ENCODE measurements around the gene FBLN2. TPM values are rescaled to one million over a fixed set of nuclear protein-coding genes. Genes with fewer than 3 reads are reported as not detected.

Gene FBLN2
- total and polyA plus RNA-seq, 2 of the 4 experiments (the other 2 are of a cell fraction), result 11.8 to 60.8 TPM

DNA sequence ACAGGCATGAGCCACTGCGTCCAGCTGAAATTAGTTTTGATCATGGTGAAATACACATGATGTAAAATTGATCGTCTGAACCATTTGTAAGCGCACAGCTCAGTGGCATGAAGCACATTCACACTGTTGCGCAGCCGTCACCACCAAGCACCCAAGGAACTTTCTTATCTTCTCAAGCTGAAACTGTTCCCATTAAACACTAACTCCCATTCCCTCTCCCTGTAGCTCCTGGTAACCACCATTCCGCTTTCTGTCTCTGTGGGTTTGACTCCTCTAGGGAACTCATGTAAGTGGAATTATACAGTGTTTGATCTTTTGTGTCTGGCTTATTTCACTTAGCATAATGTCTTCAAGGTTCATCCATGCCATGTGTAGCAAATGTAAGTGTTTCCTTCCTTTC lies 62.3 kb downstream of the FBLN2 start:
- intact Hi-C loops (cut with micrococcal nuclease), result no loop called here
- CTCF ChIA-PET, result no interaction called here
- no peak for ATAC-seq (ENCODE audit: low read depth)

More for the DNA sequence above, 62.3 kb downstream of the FBLN2 start:
- Histone ChIP-seq H3K56ac (ENCODE audit: extremely low read depth, insufficient read depth, low read length) (no peak overlapping the region), H2BK120ac (ENCODE audit: low read depth, low read length) (no peak overlapping the region), H3K27me3 (ENCODE audit: control insufficient read depth, insufficient read depth, low read length) (no peaks in the 10 kb centered on the region), H4K20me1 (ENCODE audit: insufficient read depth, low read length) (no peaks in the 10 kb centered on the region), H2AK5ac (ENCODE audit: low read depth, low read length) (no peak overlapping the region), H3K14ac (replicated peaks; ENCODE audit: low read depth, low read length) (no peak overlapping the region), H2BK20ac (ENCODE audit: low read depth, low read length) (no peak overlapping the region), H4K5ac (ENCODE audit: low read depth, low read length) (no peak overlapping the region), H3K9me1 (ENCODE audit: insufficient read depth, low read length) (peaks cover 3% of the 10 kb centered on the region; the same call in 1 of the 2 replicates), H3K23ac (ENCODE audit: low read depth, low read length) (no peak overlapping the region), H3K9ac (ENCODE audit: low read depth, low read length) (no peak overlapping the region), H3K4me3 (ENCODE audit: insufficient read depth, low read depth, low read length) (no peak overlapping the region), H3K18ac (ENCODE audit: low read depth, low read length) (no peak overlapping the region), H3K36me3 (ENCODE audit: control insufficient read depth, insufficient read depth, low read length) (no peaks in the 10 kb centered on the region), H2BK15ac (ENCODE audit: low read depth, low read length) (no peak overlapping the region), H3K4me1 (ENCODE audit: control insufficient read depth, insufficient read depth, low read length) (peaks cover 1% of the 10 kb centered on the region; the same call in 1 of the 2 replicates), H2AFZ (replicated peaks; ENCODE audit: low read length, poor library complexity) (no peak overlapping the region), H3K27ac (ENCODE audit: insufficient read depth, low read length) (no peak overlapping the region), H3K4me2 (ENCODE audit: low read depth, low read length) (no peak overlapping the region), H2BK5ac (ENCODE audit: low read depth, low read length, poor library complexity, severe bottlenecking) (no peak overlapping the region), H3K4ac (ENCODE audit: low read depth, low read length) (no peak overlapping the region), H2AK9ac (replicated peaks; ENCODE audit: low read depth, low read length, poor library complexity) (no peak overlapping the region), H4K91ac (ENCODE audit: insufficient read depth, low read depth, low read length) (no peak overlapping the region), H3K9me3 (ENCODE audit: control insufficient read depth, insufficient read depth, low read length) (no peaks in the 10 kb centered on the region), H4K8ac (ENCODE audit: low read depth in 2 of 2, low read length in 2 of 2) (no peak overlapping the region), H3K79me1 (ENCODE audit: low read depth in 1 of 2, low read length in 2 of 2) (no peaks in the 10 kb centered on the region)
- POLR2A ChIA-PET (ENCODE audit: unreplicated experiment), result no interaction called here
- in situ Hi-C loops (cut with MboI; ENCODE audit: low sequenced_read_pairs) (no loop called here), dilution Hi-C loops (cut with HindIII; ENCODE audit: low sequenced_read_pairs, unreplicated experiment) (no loop called here)
- DNase-seq, result no peak
- no CpG with 5 or more reads among the region's 6 CpGs for WGBS, 2 experiments (ENCODE audit: extremely low coverage in 2 of 2, insufficient read length in 1 of 2)
- no peak for TF ChIP-seq MAFK (IDR thresholded peaks at IDR 0.05; ENCODE audit: low read depth, low read length)
- no peak for TF ChIP-seq RAD21 (IDR thresholded peaks at IDR 0.05; ENCODE audit: low read length)
- TF ChIP-seq, protein P1, sequence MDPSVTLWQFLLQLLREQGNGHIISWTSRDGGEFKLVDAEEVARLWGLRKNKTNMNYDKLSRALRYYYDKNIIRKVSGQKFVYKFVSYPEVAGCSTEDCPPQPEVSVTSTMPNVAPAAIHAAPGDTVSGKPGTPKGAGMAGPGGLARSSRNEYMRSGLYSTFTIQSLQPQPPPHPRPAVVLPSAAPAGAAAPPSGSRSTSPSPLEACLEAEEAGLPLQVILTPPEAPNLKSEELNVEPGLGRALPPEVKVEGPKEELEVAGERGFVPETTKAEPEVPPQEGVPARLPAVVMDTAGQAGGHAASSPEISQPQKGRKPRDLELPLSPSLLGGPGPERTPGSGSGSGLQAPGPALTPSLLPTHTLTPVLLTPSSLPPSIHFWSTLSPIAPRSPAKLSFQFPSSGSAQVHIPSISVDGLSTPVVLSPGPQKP (IDR thresholded peaks at IDR 0.05; ENCODE audit: borderline replicate concordance, low read depth, low read length), result no peak
- TF ChIP-seq, protein P2, sequence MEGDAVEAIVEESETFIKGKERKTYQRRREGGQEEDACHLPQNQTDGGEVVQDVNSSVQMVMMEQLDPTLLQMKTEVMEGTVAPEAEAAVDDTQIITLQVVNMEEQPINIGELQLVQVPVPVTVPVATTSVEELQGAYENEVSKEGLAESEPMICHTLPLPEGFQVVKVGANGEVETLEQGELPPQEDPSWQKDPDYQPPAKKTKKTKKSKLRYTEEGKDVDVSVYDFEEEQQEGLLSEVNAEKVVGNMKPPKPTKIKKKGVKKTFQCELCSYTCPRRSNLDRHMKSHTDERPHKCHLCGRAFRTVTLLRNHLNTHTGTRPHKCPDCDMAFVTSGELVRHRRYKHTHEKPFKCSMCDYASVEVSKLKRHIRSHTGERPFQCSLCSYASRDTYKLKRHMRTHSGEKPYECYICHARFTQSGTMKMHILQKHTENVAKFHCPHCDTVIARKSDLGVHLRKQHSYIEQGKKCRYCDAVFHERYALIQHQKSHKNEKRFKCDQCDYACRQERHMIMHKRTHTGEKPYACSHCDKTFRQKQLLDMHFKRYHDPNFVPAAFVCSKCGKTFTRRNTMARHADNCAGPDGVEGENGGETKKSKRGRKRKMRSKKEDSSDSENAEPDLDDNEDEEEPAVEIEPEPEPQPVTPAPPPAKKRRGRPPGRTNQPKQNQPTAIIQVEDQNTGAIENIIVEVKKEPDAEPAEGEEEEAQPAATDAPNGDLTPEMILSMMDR (conservative IDR thresholded peaks at IDR 0.05; ENCODE audit: low read depth, low read length), result no peak
- TF ChIP-seq, protein P3, sequence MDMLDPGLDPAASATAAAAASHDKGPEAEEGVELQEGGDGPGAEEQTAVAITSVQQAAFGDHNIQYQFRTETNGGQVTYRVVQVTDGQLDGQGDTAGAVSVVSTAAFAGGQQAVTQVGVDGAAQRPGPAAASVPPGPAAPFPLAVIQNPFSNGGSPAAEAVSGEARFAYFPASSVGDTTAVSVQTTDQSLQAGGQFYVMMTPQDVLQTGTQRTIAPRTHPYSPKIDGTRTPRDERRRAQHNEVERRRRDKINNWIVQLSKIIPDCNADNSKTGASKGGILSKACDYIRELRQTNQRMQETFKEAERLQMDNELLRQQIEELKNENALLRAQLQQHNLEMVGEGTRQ (IDR thresholded peaks at IDR 0.05; ENCODE audit: low read depth, low read length), result no peak
- TF ChIP-seq CHD1 (IDR thresholded peaks at IDR 0.05; ENCODE audit: low read depth, low read length), result no peak
- TF ChIP-seq FOS (IDR thresholded peaks at IDR 0.05; ENCODE audit: low read depth, low read length), result no peak
- no peak for TF ChIP-seq RCOR1 (IDR thresholded peaks at IDR 0.05; ENCODE audit: insufficient replicate concordance, low read length)
- no peak for TF ChIP-seq MAZ (IDR thresholded peaks at IDR 0.05; ENCODE audit: borderline replicate concordance, low read depth, low read length)
- TF ChIP-seq RFX5 (IDR thresholded peaks at IDR 0.05; ENCODE audit: low read depth, low read length), result no peak
- no TSS peak for BruUV-seq (replicated peaks)

Data from IMR-90 (cell line).